Suprapubic skin (tissue), 4 donors: Measurements from ENCODE around the gene ASB8. TPM values are rescaled to one million over a fixed set of nuclear protein-coding genes. Genes with fewer than 3 reads are reported as not detected.

Experiments
- DNase-seq, 2 donors: peaks; one replicate each; pipeline ENCODE4 v3.0.0-alpha.2; 2019; ENCODE audit warnings: low spot score in 2 of 2
- H3K27ac ChIP-seq: fragments of 200-600 bp; sonication (generic); one replicate; pipeline ENCODE4 v1.5.1; 2019
- H3K27me3 ChIP-seq: fragments of 200-600 bp; sonication (generic); one replicate; pipeline ENCODE4 v1.5.1; 2019
- H3K36me3 ChIP-seq: fragments of 200-600 bp; sonication (generic); one replicate; pipeline ENCODE4 v1.5.1; 2019
- H3K4me1 ChIP-seq: fragments of 200-600 bp; sonication (generic); one replicate; pipeline ENCODE4 v1.5.1; 2019
- H3K4me3 ChIP-seq: fragments of 200-600 bp; sonication (generic); one replicate; pipeline ENCODE4 v1.5.1; 2019; ENCODE audit warnings: mild to moderate bottlenecking
- H3K9me3 ChIP-seq: fragments of 200-600 bp; sonication (generic); one replicate; pipeline ENCODE4 v1.5.1; 2019
- CTCF ChIP-seq, 2 donors: fragments of 200-600 bp in 1 of 2; fragments of 450-650 bp in 1 of 2; sonication (generic) in 1 of 2; IDR thresholded peaks; one replicate each; pipeline ENCODE4 v1.5.1; 2016 to 2019; ENCODE audit warnings: antibody characterized with exemption in 2 of 2, mild to moderate bottlenecking in 1 of 2, moderate library complexity in 1 of 2
- EP300 ChIP-seq: sonication (generic); formaldehyde crosslinking; IDR thresholded peaks from one replicate; pipeline ENCODE4 v1.6.1; 2017; ENCODE audit warnings: antibody characterized with exemption
- POLR2A ChIP-seq, 2 donors: fragments of 450-650 bp; IDR thresholded peaks; one replicate each; pipeline ENCODE4 v1.6.1; 2017; ENCODE audit warnings: antibody characterized with exemption in 2 of 2, mild to moderate bottlenecking in 2 of 2, moderate library complexity in 2 of 2
- POLR2AphosphoS5 ChIP-seq, 3 donors: sonication (generic); formaldehyde crosslinking; IDR thresholded peaks; one replicate each; pipeline ENCODE4 v1.6.1; 2017; ENCODE audit warnings: antibody characterized with exemption in 3 of 3
- WGBS: methylation state at CpG from one replicate; pipeline ENCODE4 v1.1.5; 2018; 5-methylcytosine and 5-hydroxymethylcytosine counted together
- total RNA-seq, 4 donors: library from RNA; depleted of rRNA; stranded (reverse); fragments of >200 nt; gene quantifications; one replicate each; pipeline ENCODE4 v1.1.0, GENCODE V29; 2016

Gene ASB8
- total RNA-seq, 4 donors from 2014 or later = 19.8 to 49.4 (median 23.6) TPM

GRCh38 chr12:48164451-48164850, 7.1 kb upstream of the ASB8 start:
- Histone ChIP-seq H3K27me3 (peaks cover 8% of the 10 kb centered on the region), H3K36me3 (no peaks in the 10 kb centered on the region), H3K27ac (no peak overlapping the region), H3K9me3 (no peaks in the 10 kb centered on the region), H3K4me3 (no peak overlapping the region), H3K4me1 (no peaks in the 10 kb centered on the region)
- 71% methylated on average over 2 of the region's 2 CpGs for WGBS
- DNase-seq = no peak
- TF ChIP-seq POLR2A (IDR thresholded peaks at IDR 0.05) (no peak), CTCF (IDR thresholded peaks at IDR 0.05) (no peak), POLR2AphosphoS5 (IDR thresholded peaks at IDR 0.05) (no peak), EP300 (no peak)

- no peaks in the 10 kb centered on the region for H3K9me3 ChIP-seq
- WGBS = 77% methylated on average over 5 of the region's 5 CpGs
- no peak for TF ChIP-seq CTCF (IDR thresholded peaks at IDR 0.05)
- no peak overlapping the region for H3K4me3 ChIP-seq
- no peak overlapping the region for H3K27ac ChIP-seq
- H3K27me3 ChIP-seq = peaks cover 8% of the 10 kb centered on the region
- DNase-seq = no peak
- no peaks in the 10 kb centered on the region for H3K36me3 ChIP-seq
- H3K4me1 ChIP-seq = no peaks in the 10 kb centered on the region
Measured at GRCh38 chr12:48163150-48163747, 5.9 kb upstream of the ASB8 start.

- H3K9me3 ChIP-seq = no peaks in the 10 kb centered on the region
- 50% methylated on average over 2 of the region's 2 CpGs for WGBS
- H3K27me3 ChIP-seq = no peaks in the 10 kb centered on the region
- H3K4me3 ChIP-seq = no peak overlapping the region
- no peak for TF ChIP-seq CTCF (IDR thresholded peaks at IDR 0.05)
- TF ChIP-seq EP300 = no peak
- no peak for TF ChIP-seq POLR2AphosphoS5 (IDR thresholded peaks at IDR 0.05)
- no peak for TF ChIP-seq POLR2A (IDR thresholded peaks at IDR 0.05)
- H3K36me3 ChIP-seq = no peaks in the 10 kb centered on the region
- no peak overlapping the region for H3K27ac ChIP-seq
- DNase-seq = no peak
- peaks cover 14% of the 10 kb centered on the region for H3K4me1 ChIP-seq
Measured at GRCh38 chr12:48160807-48161206, 3.5 kb upstream of the ASB8 start.

GRCh38 chr12:48160046-48160445, 2.7 kb upstream of the ASB8 start:
- Histone ChIP-seq H3K27me3 (no peaks in the 10 kb centered on the region), H3K27ac (no peak overlapping the region), H3K36me3 (no peaks in the 10 kb centered on the region), H3K4me1 (peaks cover 14% of the 10 kb centered on the region), H3K9me3 (no peaks in the 10 kb centered on the region), H3K4me3 (no peak overlapping the region)
- WGBS = 64% methylated on average over 5 of the region's 5 CpGs
- DNase-seq = no peak
- TF ChIP-seq POLR2A (IDR thresholded peaks at IDR 0.05) = no peak
- no peak for TF ChIP-seq EP300
- no peak for TF ChIP-seq CTCF (IDR thresholded peaks at IDR 0.05)
- TF ChIP-seq POLR2AphosphoS5 (IDR thresholded peaks at IDR 0.05) = no peak

GRCh38 chr12:48157889-48158370, 615 bp upstream of the ASB8 start:
- 59% methylated on average over 3 of the region's 3 CpGs for WGBS
- Histone ChIP-seq H3K9me3 (no peaks in the 10 kb centered on the region), H3K36me3 (peaks cover 15% of the 10 kb centered on the region), H3K27ac (peak overlapping the region; percentile 85), H3K4me1 (peaks cover 14% of the 10 kb centered on the region), H3K27me3 (no peaks in the 10 kb centered on the region), H3K4me3 (peak overlapping the region; percentile 94)
- TF ChIP-seq POLR2AphosphoS5 (IDR thresholded peaks at IDR 0.05) (no peak), EP300 (no peak), POLR2A (IDR thresholded peaks at IDR 0.05) (no peak), CTCF (IDR thresholded peaks at IDR 0.05) (no peak)
- no peak for DNase-seq
